PC-3 (cell line): ENCODE data around the gene LRFN3. TPM values are rescaled to one million over a fixed set of nuclear protein-coding genes. Genes with fewer than 3 reads are reported as not detected.
A peak's percentile ranks its signal among the peaks of the same experiment; 100 is the strongest.

Experiments used
- ATAC-seq: fragments of 200-7000 bp; cut with Tn5 transposase; 2 replicates; pipeline ENCODE4 v1.9.1; 2020; ENCODE audit warnings: mild to moderate bottlenecking, moderate library complexity
- BruUV-seq: library from RNA; stranded (reverse); fragments of 400-500 nt; replicated peaks from 2 replicates; lab custom pipeline; 2021; lab: Mats Ljungman, UMichigan
- CTCF ChIA-PET: fragments of 300-600 bp; sonication (Branson Sonifier 250); formaldehyde crosslinking; loops from one replicate; lab custom pipeline; 2022; ENCODE audit warnings: antibody characterized with exemption; lab: Charles Lee
- POLR2A ChIA-PET: fragments of 300-600 bp; sonication (Branson Sonifier 250); formaldehyde crosslinking; loops from one replicate; lab custom pipeline; 2022; ENCODE audit warnings: antibody characterized with exemption; ENCODE audit not compliant: unreplicated experiment; lab: Charles Lee
- DNase-seq: peaks from one replicate; pipeline ENCODE4 v3.0.0-alpha.2; 2015
- H2AFZ ChIP-seq: fragments of 300-600 bp; sonication (generic); 2 replicates; pipeline ENCODE4 v1.6.0; 2016; ENCODE audit warnings: antibody characterized with exemption, low read length
- H3F3A ChIP-seq: fragments of 300-600 bp; sonication (generic); one replicate; pipeline ENCODE4 v1.6.0; 2017; ENCODE audit warnings: antibody characterized with exemption, low read length, control low read depth, mild to moderate bottlenecking; ENCODE audit not compliant: unreplicated experiment
- H3K27ac ChIP-seq: fragments of 300-600 bp; sonication (generic); 2 replicates; pipeline ENCODE4 v1.5.1; 2016; ENCODE audit warnings: mild to moderate bottlenecking, low read length
- H3K27me3 ChIP-seq: fragments of 300-600 bp; sonication (generic); 2 replicates; pipeline ENCODE4 v1.6.1; 2016; ENCODE audit warnings: low read length, mixed read lengths
- H3K36me3 ChIP-seq: fragments of 300-600 bp; sonication (generic); 2 replicates; pipeline ENCODE4 v1.6.1; 2016; ENCODE audit warnings: low read depth, mixed run types, low read length, mixed read lengths
- H3K4me1 ChIP-seq: fragments of 300-600 bp; sonication (generic); 2 replicates; pipeline ENCODE4 v1.5.1; 2016; ENCODE audit warnings: low read length; ENCODE audit not compliant: insufficient read depth
- H3K4me2 ChIP-seq: fragments of 300-600 bp; sonication (generic); 2 replicates; pipeline ENCODE4 v1.6.0; 2016; ENCODE audit warnings: low read length
- H3K4me3 ChIP-seq: fragments of 300-600 bp; sonication (generic); 2 replicates; pipeline ENCODE4 v1.5.1; 2016; ENCODE audit warnings: mild to moderate bottlenecking, low read length, mixed read lengths
- H3K79me2 ChIP-seq: fragments of 300-600 bp; sonication (generic); 2 replicates; pipeline ENCODE4 v1.6.1; 2017; ENCODE audit warnings: low read length, mixed read lengths
- H3K9ac ChIP-seq: fragments of 300-600 bp; sonication (generic); 2 replicates; pipeline ENCODE4 v1.6.0; 2016; ENCODE audit warnings: mild to moderate bottlenecking, low read length
- H3K9me2 ChIP-seq: fragments of 300-600 bp; sonication (generic); replicated peaks from 2 replicates; pipeline ENCODE4 v1.6.1; 2016; ENCODE audit warnings: mixed run types, low read length, mixed read lengths
- H3K9me3 ChIP-seq: fragments of 300-600 bp; sonication (generic); 2 replicates; pipeline ENCODE4 v1.6.1; 2016; ENCODE audit warnings: low read length, mixed read lengths
- H4K20me1 ChIP-seq: fragments of 300-600 bp; sonication (generic); 2 replicates; pipeline ENCODE4 v1.6.1; 2016; ENCODE audit warnings: low read length, mixed read lengths
- EZH2 ChIP-seq: fragments of 300-600 bp; sonication (generic); IDR thresholded peaks from one replicate; pipeline ENCODE4 v1.6.1; 2017; ENCODE audit warnings: antibody characterized with exemption, mild to moderate bottlenecking, low read length; ENCODE audit not compliant: unreplicated experiment
- EZH2phosphoT487 ChIP-seq: fragments of 300-600 bp; sonication (generic); IDR thresholded peaks from 2 replicates; pipeline ENCODE4 v1.6.1; 2018; ENCODE audit warnings: mild to moderate bottlenecking, antibody characterized with exemption, low read length, borderline replicate concordance
- intact Hi-C: fragments of 100-400 bp; cut with micrococcal nuclease; formaldehyde crosslinking; loops from 2 replicates; pipeline ENCODE4 v1.9.0; 2023
- total RNA-seq: library from RNA; depleted of rRNA; stranded (reverse); fragments of >200 nt; gene quantifications from 2 replicates; pipeline ENCODE4 v1.2.3, GENCODE V29; 2014
- TF ChIP-seq, protein P1 (sequence below): fragments of 300-600 bp; sonication (generic); conservative IDR thresholded peaks from 2 replicates; pipeline ENCODE4 v1.5.1; 2017; ENCODE audit warnings: antibody characterized with exemption, low read depth, mild to moderate bottlenecking, low read length

LRFN3 gene
- total RNA-seq, 1 experiment from 2014 or later = 4.1 TPM

DNA sequence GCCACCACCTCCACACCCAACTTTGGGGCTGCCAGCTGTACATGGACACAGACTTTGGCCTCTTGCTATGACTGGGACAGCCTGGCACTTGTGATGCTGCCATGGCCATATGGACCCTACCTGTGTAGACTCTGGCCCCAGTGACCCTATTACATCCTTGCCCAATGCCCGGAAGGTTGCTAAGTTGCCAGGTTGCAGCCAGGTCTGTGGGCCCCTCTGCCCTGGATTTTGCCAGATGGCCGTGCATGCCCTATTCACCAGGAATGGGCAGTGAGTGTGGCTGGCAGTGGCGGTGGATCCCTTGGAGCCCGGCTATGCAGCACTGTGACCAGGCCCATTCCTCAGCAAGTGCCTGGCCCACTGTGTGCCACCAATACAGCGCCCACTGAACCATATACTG, 49.9 kb downstream of the LRFN3 start:
- Histone ChIP-seq H3F3A (no peaks in the 10 kb centered on the region), H3K79me2 (no peaks in the 10 kb centered on the region), H3K27ac (no peak overlapping the region), H3K4me2 (no peak overlapping the region), H3K36me3 (no peaks in the 10 kb centered on the region), H3K9ac (no peak overlapping the region), H4K20me1 (no peaks in the 10 kb centered on the region), H3K4me3 (no peak overlapping the region), H3K4me1 (no peaks in the 10 kb centered on the region), H3K9me2 (no peaks in the 10 kb centered on the region), H2AFZ (no peak overlapping the region), H3K27me3 (no peaks in the 10 kb centered on the region), H3K9me3 (no peaks in the 10 kb centered on the region)
- ChIA-PET CTCF (no interaction called here), POLR2A (no interaction called here)
- DNase-seq = no peak
- no peak for TF ChIP-seq EZH2
- intact Hi-C loops = no loop called here
- BruUV-seq = no TSS peak
- no peak for ATAC-seq

DNA sequence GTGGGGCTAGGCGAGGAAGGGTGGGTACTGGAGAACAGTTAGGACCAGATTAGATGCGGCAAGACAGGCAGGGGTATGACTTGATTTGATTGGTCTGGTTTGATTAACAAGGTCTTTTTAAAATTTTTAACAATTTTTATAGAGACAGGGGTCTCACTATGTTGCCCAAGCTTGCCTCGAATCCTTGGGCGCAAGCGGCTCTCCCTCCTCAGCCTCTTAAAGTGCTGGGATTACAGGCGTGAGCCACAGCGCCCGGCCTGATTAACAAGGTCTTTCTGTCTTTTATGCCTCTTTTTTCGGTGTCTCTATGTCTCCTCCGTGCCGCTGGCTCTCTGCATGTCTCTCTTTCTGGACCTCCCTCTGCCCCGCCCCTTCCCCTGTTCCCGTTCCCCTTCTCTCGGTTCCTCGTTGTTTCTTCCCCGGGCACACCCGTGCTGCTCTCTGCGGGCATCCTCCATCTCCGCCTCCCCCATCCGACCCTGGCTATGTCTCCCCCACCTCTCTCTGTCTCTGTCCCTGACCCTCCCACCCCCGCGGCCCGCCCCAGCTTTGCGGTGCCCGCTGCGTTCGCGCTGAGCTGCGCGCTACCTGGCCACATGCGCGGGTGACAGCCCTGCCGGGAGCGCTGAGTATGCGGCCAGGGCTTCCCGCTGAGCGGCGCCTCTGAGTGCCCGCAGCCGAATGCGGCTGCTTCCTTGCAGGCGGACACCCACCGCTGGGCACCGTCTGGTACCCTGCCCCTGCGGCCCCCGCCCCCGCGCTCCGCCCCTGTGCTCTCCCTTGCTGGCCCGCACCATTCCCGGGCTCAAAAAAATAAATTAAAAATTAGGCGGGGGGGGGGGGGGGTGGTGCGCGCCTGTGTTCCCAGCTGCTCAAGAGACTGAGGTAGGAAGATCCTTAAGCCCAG, 50.7 kb downstream of the LRFN3 start:
- no peak overlapping the region for H3K9ac ChIP-seq
- H3K27ac ChIP-seq = no peak overlapping the region
- no peaks in the 10 kb centered on the region for H3K27me3 ChIP-seq
- DNase-seq (no peak), ATAC-seq (no peak)
- H3K9me3 ChIP-seq = no peaks in the 10 kb centered on the region
- no TSS peak for BruUV-seq
- intact Hi-C loops = no loop called here
- no peak overlapping the region for H2AFZ ChIP-seq
- ChIA-PET CTCF (no interaction called here), POLR2A (no interaction called here)
- H3K36me3 ChIP-seq = no peaks in the 10 kb centered on the region
- TF ChIP-seq, protein P1, sequence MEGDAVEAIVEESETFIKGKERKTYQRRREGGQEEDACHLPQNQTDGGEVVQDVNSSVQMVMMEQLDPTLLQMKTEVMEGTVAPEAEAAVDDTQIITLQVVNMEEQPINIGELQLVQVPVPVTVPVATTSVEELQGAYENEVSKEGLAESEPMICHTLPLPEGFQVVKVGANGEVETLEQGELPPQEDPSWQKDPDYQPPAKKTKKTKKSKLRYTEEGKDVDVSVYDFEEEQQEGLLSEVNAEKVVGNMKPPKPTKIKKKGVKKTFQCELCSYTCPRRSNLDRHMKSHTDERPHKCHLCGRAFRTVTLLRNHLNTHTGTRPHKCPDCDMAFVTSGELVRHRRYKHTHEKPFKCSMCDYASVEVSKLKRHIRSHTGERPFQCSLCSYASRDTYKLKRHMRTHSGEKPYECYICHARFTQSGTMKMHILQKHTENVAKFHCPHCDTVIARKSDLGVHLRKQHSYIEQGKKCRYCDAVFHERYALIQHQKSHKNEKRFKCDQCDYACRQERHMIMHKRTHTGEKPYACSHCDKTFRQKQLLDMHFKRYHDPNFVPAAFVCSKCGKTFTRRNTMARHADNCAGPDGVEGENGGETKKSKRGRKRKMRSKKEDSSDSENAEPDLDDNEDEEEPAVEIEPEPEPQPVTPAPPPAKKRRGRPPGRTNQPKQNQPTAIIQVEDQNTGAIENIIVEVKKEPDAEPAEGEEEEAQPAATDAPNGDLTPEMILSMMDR = no peak
- no peak for TF ChIP-seq EZH2phosphoT487
- TF ChIP-seq EZH2 = no peak
- H3K4me1 ChIP-seq = no peaks in the 10 kb centered on the region
- no peaks in the 10 kb centered on the region for H3F3A ChIP-seq
- peak overlapping the region; percentile 28; the same call in 1 of the 2 replicates for H3K4me2 ChIP-seq
- no peaks in the 10 kb centered on the region for H3K79me2 ChIP-seq
- H3K9me2 ChIP-seq = no peaks in the 10 kb centered on the region
- no peak overlapping the region for H3K4me3 ChIP-seq
- no peaks in the 10 kb centered on the region for H4K20me1 ChIP-seq

DNA sequence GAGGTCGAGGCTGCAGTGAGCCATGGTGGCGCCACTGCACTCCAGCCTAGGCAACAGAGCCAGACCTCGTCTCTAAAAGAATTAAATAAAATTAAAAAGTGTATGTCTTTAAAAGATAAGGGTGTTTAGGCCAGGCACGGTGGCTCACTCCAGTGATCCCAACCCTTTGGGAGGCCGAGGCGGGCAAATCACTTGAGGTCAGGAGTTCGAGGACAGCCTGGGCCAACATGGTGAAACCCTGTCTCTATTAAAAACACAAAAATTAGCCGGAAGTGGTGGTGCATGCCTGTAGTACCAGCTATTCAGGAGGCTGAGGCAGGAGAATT, 51.4 kb downstream of the LRFN3 start:
- no peaks in the 10 kb centered on the region for H3K9me2 ChIP-seq
- no peak overlapping the region for H3K9ac ChIP-seq
- no peaks in the 10 kb centered on the region for H3K36me3 ChIP-seq
- H3K27ac ChIP-seq = no peak overlapping the region
- H3K4me2 ChIP-seq = no peak overlapping the region; the same call in 1 of the 2 replicates
- DNase-seq (no peak), ATAC-seq (no peak)
- H3K4me3 ChIP-seq = no peak overlapping the region
- no peaks in the 10 kb centered on the region for H4K20me1 ChIP-seq
- TF ChIP-seq EZH2 (no peak), EZH2phosphoT487 (no peak)
- TF ChIP-seq, protein P1 = no peak
- no peak overlapping the region for H2AFZ ChIP-seq
- POLR2A ChIA-PET = no interaction called here
- CTCF ChIA-PET = no interaction called here
- H3K79me2 ChIP-seq = no peaks in the 10 kb centered on the region
- no peaks in the 10 kb centered on the region for H3K27me3 ChIP-seq
- no peaks in the 10 kb centered on the region for H3F3A ChIP-seq
- BruUV-seq = no TSS peak
- H3K9me3 ChIP-seq = no peaks in the 10 kb centered on the region
- intact Hi-C loops = no loop called here
- no peaks in the 10 kb centered on the region for H3K4me1 ChIP-seq
